ENCODE results near the gene MYBPHL.

Gene MYBPHL

DNA sequence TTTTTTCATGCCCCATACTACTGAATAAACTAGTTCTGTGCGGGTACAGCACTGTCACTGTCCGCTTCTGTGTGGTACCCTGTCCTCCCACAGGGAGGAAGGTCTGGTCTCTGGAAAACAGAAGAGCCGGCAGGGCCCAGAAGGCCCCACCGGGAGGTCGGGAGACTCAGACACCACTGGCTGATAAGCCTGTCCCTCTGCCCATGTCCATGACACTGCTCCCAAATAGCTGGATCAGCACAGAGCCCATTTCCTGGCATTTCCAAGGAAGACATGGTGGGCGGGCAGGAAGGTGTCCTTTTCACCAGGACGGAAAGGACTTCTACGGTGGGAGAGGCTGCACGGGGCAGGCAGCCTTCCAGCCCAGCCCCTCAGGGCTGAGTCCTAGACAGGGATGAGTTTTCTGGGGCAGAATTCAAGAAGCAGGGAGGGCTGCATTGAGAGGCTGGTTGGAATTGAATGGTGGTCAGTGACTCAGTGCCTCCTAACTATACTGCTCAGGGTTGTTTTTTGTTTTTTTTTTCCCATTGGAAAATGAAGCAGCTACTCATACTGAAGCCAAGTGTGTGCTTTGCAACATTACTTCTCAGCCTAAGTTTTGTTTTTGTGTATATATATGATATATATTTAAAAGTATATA is 31.0 kb downstream of the MYBPHL start:
- peaks cover 7% of the 10 kb centered on the region for H3K4me1 ChIP-seq (ENCODE audit: control insufficient read depth, insufficient read depth, low read length)
- peaks cover 8 to 58% of the 10 kb centered on the region in 2 experiments for H3K36me3 ChIP-seq (ENCODE audit: control insufficient read depth in 2 of 2, insufficient read depth in 1 of 2, low read length in 2 of 2)
- POLR2A ChIA-PET = interaction anchor here (1.1 to 3.9 kb wide), 4 partner anchors 21 to 124 kb away, joined by 3 to 30 read pairs (median 3); partner anchors contain the start of gene SORT1
- H3K9me3 ChIP-seq (ENCODE audit: control insufficient read depth, insufficient read depth, low read depth, low read length) = no peaks in the 10 kb centered on the region
- no peak overlapping the region; the same call in 1 of the 2 replicates for H3K27ac ChIP-seq (ENCODE audit: extremely low read depth, low read depth, low read length)
- CTCF ChIA-PET = interaction anchor here (0.6 to 5.5 kb wide), 10 partner anchors 11 to 360 kb away, joined by 3 to 126 read pairs (median 6); partner anchors contain the start of gene SORT1
- TF ChIP-seq, protein P1, sequence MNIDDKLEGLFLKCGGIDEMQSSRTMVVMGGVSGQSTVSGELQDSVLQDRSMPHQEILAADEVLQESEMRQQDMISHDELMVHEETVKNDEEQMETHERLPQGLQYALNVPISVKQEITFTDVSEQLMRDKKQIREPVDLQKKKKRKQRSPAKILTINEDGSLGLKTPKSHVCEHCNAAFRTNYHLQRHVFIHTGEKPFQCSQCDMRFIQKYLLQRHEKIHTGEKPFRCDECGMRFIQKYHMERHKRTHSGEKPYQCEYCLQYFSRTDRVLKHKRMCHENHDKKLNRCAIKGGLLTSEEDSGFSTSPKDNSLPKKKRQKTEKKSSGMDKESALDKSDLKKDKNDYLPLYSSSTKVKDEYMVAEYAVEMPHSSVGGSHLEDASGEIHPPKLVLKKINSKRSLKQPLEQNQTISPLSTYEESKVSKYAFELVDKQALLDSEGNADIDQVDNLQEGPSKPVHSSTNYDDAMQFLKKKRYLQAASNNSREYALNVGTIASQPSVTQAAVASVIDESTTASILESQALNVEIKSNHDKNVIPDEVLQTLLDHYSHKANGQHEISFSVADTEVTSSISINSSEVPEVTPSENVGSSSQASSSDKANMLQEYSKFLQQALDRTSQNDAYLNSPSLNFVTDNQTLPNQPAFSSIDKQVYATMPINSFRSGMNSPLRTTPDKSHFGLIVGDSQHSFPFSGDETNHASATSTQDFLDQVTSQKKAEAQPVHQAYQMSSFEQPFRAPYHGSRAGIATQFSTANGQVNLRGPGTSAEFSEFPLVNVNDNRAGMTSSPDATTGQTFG (tag by site-specific recombination; IDR thresholded peaks at IDR 0.05; ENCODE audit: borderline replicate concordance) = no peak
- TF ChIP-seq ZNF341 (tag by site-specific recombination; IDR thresholded peaks at IDR 0.05; ENCODE audit: low read depth) (peak; percentile 26; the same call in 1 of the 2 replicates), ZNF837 (tag by site-specific recombination; IDR thresholded peaks at IDR 0.05) (no peak), ZXDB (tag by site-specific recombination; IDR thresholded peaks at IDR 0.05) (no peak)
- TF ChIP-seq, protein P2, sequence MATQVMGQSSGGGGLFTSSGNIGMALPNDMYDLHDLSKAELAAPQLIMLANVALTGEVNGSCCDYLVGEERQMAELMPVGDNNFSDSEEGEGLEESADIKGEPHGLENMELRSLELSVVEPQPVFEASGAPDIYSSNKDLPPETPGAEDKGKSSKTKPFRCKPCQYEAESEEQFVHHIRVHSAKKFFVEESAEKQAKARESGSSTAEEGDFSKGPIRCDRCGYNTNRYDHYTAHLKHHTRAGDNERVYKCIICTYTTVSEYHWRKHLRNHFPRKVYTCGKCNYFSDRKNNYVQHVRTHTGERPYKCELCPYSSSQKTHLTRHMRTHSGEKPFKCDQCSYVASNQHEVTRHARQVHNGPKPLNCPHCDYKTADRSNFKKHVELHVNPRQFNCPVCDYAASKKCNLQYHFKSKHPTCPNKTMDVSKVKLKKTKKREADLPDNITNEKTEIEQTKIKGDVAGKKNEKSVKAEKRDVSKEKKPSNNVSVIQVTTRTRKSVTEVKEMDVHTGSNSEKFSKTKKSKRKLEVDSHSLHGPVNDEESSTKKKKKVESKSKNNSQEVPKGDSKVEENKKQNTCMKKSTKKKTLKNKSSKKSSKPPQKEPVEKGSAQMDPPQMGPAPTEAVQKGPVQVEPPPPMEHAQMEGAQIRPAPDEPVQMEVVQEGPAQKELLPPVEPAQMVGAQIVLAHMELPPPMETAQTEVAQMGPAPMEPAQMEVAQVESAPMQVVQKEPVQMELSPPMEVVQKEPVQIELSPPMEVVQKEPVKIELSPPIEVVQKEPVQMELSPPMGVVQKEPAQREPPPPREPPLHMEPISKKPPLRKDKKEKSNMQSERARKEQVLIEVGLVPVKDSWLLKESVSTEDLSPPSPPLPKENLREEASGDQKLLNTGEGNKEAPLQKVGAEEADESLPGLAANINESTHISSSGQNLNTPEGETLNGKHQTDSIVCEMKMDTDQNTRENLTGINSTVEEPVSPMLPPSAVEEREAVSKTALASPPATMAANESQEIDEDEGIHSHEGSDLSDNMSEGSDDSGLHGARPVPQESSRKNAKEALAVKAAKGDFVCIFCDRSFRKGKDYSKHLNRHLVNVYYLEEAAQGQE (tag by site-specific recombination; IDR thresholded peaks at IDR 0.05) = 0 out of 2 replicates have a peak, but pooled peaks have one; percentile 19
- no peak overlapping the region for H3K4me3 ChIP-seq (ENCODE audit: low read depth, low read length)

DNA sequence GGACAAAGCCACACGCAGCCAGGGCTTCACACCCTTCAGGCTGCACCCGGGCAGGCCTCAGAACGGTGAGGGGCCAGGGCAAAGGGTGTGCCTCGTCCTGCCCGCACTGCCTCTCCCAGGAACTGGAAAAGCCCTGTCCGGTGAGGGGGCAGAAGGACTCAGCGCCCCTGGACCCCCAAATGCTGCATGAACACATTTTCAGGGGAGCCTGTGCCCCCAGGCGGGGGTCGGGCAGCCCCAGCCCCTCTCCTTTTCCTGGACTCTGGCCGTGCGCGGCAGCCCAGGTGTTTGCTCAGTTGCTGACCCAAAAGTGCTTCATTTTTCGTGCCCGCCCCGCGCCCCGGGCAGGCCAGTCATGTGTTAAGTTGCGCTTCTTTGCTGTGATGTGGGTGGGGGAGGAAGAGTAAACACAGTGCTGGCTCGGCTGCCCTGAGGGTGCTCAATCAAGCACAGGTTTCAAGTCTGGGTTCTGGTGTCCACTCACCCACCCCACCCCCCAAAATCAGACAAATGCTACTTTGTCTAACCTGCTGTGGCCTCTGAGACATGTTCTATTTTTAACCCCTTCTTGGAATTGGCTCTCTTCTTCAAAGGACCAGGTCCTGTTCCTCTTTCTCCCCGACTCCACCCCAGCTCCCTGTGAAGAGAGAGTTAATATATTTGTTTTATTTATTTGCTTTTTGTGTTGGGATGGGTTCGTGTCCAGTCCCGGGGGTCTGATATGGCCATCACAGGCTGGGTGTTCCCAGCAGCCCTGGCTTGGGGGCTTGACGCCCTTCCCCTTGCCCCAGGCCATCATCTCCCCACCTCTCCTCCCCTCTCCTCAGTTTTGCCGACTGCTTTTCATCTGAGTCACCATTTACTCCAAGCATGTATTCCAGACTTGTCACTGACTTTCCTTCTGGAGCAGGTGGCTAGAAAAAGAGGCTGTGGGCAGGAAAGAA is 32.0 kb downstream of the MYBPHL start:
- Histone ChIP-seq H3K27ac (ENCODE audit: extremely low read depth, low read depth, low read length) (no peak overlapping the region), H3K9me3 (ENCODE audit: control insufficient read depth, insufficient read depth, low read depth, low read length) (no peaks in the 10 kb centered on the region), H3K4me1 (ENCODE audit: control insufficient read depth, insufficient read depth, low read length) (peaks cover 7% of the 10 kb centered on the region), H3K36me3 (ENCODE audit: control insufficient read depth in 2 of 2, insufficient read depth in 1 of 2, low read length in 2 of 2) (peaks cover 8 to 58% of the 10 kb centered on the region in 2 experiments), H3K4me3 (ENCODE audit: low read depth, low read length) (no peak overlapping the region)
- ChIA-PET CTCF (no interaction called here), POLR2A (interaction anchor here (1.0 kb wide), 1 partner anchor 123 kb away, joined by 3 read pairs; the partner anchor contains the start of gene SORT1)
- 0 out of 2 replicates have a peak, but pooled peaks have one; percentile 25 for TF ChIP-seq PRDM1 (tag by site-specific recombination; IDR thresholded peaks at IDR 0.05)
- no peak for TF ChIP-seq ZNF621 (tag by site-specific recombination; IDR thresholded peaks at IDR 0.05)
- TF ChIP-seq KLF1 (tag by site-specific recombination; IDR thresholded peaks at IDR 0.05) = peak; percentile 70
- TF ChIP-seq, protein P3, sequence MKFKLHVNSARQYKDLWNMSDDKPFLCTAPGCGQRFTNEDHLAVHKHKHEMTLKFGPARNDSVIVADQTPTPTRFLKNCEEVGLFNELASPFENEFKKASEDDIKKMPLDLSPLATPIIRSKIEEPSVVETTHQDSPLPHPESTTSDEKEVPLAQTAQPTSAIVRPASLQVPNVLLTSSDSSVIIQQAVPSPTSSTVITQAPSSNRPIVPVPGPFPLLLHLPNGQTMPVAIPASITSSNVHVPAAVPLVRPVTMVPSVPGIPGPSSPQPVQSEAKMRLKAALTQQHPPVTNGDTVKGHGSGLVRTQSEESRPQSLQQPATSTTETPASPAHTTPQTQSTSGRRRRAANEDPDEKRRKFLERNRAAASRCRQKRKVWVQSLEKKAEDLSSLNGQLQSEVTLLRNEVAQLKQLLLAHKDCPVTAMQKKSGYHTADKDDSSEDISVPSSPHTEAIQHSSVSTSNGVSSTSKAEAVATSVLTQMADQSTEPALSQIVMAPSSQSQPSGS (tag by site-specific recombination; IDR thresholded peaks at IDR 0.05; ENCODE audit: low read depth) = no peak
- TF ChIP-seq ZNF174 (tag by site-specific recombination; IDR thresholded peaks at IDR 0.05) = no peak
- 0 out of 2 replicates have a peak, but pooled peaks have one; percentile 41 for TF ChIP-seq ZNF600 (tag by site-specific recombination; IDR thresholded peaks at IDR 0.05)
- TF ChIP-seq, protein P4, sequence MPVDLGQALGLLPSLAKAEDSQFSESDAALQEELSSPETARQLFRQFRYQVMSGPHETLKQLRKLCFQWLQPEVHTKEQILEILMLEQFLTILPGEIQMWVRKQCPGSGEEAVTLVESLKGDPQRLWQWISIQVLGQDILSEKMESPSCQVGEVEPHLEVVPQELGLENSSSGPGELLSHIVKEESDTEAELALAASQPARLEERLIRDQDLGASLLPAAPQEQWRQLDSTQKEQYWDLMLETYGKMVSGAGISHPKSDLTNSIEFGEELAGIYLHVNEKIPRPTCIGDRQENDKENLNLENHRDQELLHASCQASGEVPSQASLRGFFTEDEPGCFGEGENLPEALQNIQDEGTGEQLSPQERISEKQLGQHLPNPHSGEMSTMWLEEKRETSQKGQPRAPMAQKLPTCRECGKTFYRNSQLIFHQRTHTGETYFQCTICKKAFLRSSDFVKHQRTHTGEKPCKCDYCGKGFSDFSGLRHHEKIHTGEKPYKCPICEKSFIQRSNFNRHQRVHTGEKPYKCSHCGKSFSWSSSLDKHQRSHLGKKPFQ (tag by site-specific recombination; IDR thresholded peaks at IDR 0.05) = no peak
- 0 out of 2 replicates have a peak, but pooled peaks have one; percentile 25 for TF ChIP-seq ZNF423 (tag by site-specific recombination; IDR thresholded peaks at IDR 0.05)
- peak; percentile 50; the same call in 1 of the 2 replicates for TF ChIP-seq ZFHX2 (tag by site-specific recombination; conservative IDR thresholded peaks at IDR 0.05)
- 0 out of 2 replicates have a peak, but pooled peaks have one; percentile 15 for TF ChIP-seq EGR2 (tag by site-specific recombination; IDR thresholded peaks at IDR 0.05; ENCODE audit: low read depth)
- TF ChIP-seq, protein P5, sequence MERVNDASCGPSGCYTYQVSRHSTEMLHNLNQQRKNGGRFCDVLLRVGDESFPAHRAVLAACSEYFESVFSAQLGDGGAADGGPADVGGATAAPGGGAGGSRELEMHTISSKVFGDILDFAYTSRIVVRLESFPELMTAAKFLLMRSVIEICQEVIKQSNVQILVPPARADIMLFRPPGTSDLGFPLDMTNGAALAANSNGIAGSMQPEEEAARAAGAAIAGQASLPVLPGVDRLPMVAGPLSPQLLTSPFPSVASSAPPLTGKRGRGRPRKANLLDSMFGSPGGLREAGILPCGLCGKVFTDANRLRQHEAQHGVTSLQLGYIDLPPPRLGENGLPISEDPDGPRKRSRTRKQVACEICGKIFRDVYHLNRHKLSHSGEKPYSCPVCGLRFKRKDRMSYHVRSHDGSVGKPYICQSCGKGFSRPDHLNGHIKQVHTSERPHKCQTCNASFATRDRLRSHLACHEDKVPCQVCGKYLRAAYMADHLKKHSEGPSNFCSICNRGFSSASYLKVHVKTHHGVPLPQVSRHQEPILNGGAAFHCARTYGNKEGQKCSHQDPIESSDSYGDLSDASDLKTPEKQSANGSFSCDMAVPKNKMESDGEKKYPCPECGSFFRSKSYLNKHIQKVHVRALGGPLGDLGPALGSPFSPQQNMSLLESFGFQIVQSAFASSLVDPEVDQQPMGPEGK (tag by site-specific recombination; IDR thresholded peaks at IDR 0.05) = peak; percentile 52; the same call in 1 of the 2 replicates
- no peak for TF ChIP-seq ZNF140 (tag by site-specific recombination; IDR thresholded peaks at IDR 0.05)
- no peak for TF ChIP-seq GLI2 (tag by site-specific recombination; IDR thresholded peaks at IDR 0.05; ENCODE audit: borderline replicate concordance, low read depth)

Measured in HEK293 (cell line).